ENCODE data around the gene BAHCC1. TPM values are rescaled to one million over a fixed set of nuclear protein-coding genes. Genes with fewer than 3 reads are reported as not detected.
A peak's percentile ranks its signal among the peaks of the same experiment; 100 is the strongest.

Gene BAHCC1
- total and polyA plus RNA-seq, 10 of the 15 experiments (the other 5 are each of a cell fraction or from before 2014, with no cell fraction given) = 0.03 to 0.14 (median 0.11) TPM; not detected in 6

DNA sequence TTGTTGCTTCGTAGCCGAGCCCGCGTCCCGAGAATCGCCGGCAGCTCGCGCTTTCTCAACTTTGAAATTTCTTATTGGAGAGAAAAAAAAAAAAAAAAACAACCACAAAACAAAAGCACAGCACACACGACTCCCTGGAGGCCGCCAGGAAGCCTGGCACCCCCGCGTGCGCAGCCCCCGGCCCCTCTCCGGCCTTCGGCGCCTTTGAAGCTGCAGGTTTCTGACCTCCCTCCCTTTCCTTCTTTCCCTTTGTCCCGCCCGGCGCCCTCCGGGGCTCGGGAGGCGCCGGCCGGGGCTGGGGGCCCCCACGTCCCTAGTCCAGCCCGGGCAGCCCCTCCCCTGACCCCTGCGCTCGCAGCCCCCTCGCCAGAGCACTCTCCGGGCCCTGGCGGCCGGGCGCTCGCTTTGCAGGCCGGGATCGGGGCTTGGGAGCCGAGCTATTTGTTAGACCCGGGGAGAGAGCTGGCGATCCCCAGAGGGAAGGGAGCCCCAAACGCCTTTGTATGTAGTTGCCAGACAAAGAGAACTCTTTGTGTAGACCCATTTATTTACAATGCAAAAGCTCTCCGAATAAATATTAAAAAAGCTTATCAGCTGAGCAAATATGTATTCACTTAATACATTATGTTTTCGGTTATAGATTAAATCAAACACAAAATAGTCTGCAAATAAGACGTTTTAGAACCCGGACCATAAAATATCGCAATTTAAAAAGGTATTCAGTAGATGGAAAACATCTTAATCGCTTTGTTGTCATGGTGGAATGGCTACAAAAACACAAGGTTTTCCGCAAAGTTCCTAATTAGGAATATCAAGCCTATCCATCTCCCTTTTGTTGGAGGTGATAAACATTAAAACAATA, 2.3 kb downstream of the BAHCC1 start:
- ATAC-seq (no peak), DNase-seq (ENCODE audit: low read depth, low spot score) (no peak), FAIRE-seq (no peak)
- WGBS (ENCODE audit: insufficient coverage, insufficient replicate concordance, low lambda C conversion rate, missing lambda C conversion rate) = 19% methylated on average over 34 of the region's 49 CpGs
- Histone ChIP-seq H3K36me3 (ENCODE audit: control insufficient read depth in 2 of 2, insufficient read depth in 2 of 2, low read length in 1 of 2) (no peaks in the 10 kb centered on the region), H3K9ac (ENCODE audit: control insufficient read depth, insufficient read depth, low read length) (no peak overlapping the region), H4K20me1 (ENCODE audit: control insufficient read depth, insufficient read depth) (no peaks in the 10 kb centered on the region), H3K4me2 (ENCODE audit: control insufficient read depth, insufficient read depth) (no peak overlapping the region), H3K79me2 (ENCODE audit: control insufficient read depth, insufficient read depth, low read length) (no peaks in the 10 kb centered on the region), H3K27ac (ENCODE audit: control insufficient read depth, insufficient read depth) (no peak overlapping the region), H3K4me1 (ENCODE audit: control insufficient read depth, insufficient read depth, low read length) (no peaks in the 10 kb centered on the region; the same call in 1 of the 2 replicates), H3K27me3 (replicated peaks in 1 of 2; ENCODE audit: control insufficient read depth in 2 of 2, insufficient read depth in 2 of 2, low read length in 1 of 2) (peaks cover 21 to 60% of the 10 kb centered on the region in 2 experiments), H2AFZ (ENCODE audit: control insufficient read depth, low read depth, low read length) (no peak overlapping the region), H3K9me3 (replicated peaks; ENCODE audit: control insufficient read depth, insufficient read depth, low read length) (no peaks in the 10 kb centered on the region; the same call in 2 of the 3 replicates), H3K4me3 (no peak overlapping the region)
- ChIA-PET POLR2A (no interaction called here), RAD21 (ENCODE audit: unreplicated experiment) (no interaction called here), CTCF (no interaction called here), SMC1A (ENCODE audit: uncharacterized antibody, unreplicated experiment) (no interaction called here)
- no TSS peak for BruUV-seq (replicated peaks)
- intact Hi-C loops (cut with micrococcal nuclease; ENCODE audit: unreplicated experiment) (loop anchor here (10.0 kb wide), 1 partner anchor 103 kb away; the partner anchor contains the start of gene SLC38A10), in situ Hi-C loops (cut with MboI) (no loop called here)
- TF ChIP-seq SUZ12 (IDR thresholded peaks at IDR 0.05; ENCODE audit: unreplicated experiment) = no peak
- 0 out of 2 replicates have a peak, but pooled peaks have one; percentile 30 for TF ChIP-seq EZH2 (IDR thresholded peaks at IDR 0.05; ENCODE audit: borderline replicate concordance, control insufficient read depth, low read depth, low read length)

DNA sequence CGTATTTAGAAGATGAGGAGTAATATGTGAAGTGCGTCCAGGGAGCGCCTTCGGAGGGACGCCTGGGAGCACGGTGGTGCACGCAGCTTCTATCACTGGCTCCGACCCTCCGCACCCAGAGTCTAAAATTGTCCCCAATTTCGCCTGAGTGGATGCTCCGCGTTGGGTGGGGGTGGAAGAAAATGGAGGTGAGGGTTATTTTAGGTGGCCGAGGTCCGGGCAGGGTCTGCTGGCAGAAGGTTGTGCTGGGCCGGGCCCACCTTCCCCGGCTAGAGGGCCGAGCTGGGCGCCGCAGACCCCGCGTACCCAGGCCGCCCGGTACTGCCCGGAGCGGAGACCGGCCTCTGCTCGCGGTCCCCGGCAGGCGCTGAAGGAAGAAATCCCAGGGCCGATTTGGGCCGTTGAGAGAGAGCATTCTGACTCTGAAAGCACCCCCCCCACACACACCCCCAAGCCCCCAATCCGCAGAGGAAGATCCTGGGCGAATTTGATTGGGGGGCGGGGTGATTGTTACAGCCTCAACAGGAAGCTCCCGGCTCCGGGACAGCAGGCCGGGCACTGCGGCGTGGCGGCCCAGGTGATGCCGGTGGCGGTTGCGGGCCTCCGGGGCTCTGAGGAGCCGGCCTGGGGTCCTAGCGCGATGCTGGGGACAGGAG, 3.0 kb downstream of the BAHCC1 start:
- no peak for ATAC-seq
- H3K27ac ChIP-seq (ENCODE audit: control insufficient read depth, insufficient read depth) = no peak overlapping the region
- no peak for FAIRE-seq
- H2AFZ ChIP-seq (ENCODE audit: control insufficient read depth, low read depth, low read length) = no peak overlapping the region
- intact Hi-C loops (cut with micrococcal nuclease; ENCODE audit: unreplicated experiment) = loop anchor here (10.0 kb wide), 1 partner anchor 104 kb away; the partner anchor contains the start of gene SLC38A10
- H3K9me3 ChIP-seq (replicated peaks; ENCODE audit: control insufficient read depth, insufficient read depth, low read length) = no peaks in the 10 kb centered on the region; the same call in 2 of the 3 replicates
- H3K9ac ChIP-seq (ENCODE audit: control insufficient read depth, insufficient read depth, low read length) = no peak overlapping the region
- no peaks in the 10 kb centered on the region for H3K36me3 ChIP-seq (ENCODE audit: control insufficient read depth in 2 of 2, insufficient read depth in 2 of 2, low read length in 1 of 2)
- H3K4me1 ChIP-seq (ENCODE audit: control insufficient read depth, insufficient read depth, low read length) = no peaks in the 10 kb centered on the region; the same call in 1 of the 2 replicates
- no peak overlapping the region for H3K4me2 ChIP-seq (ENCODE audit: control insufficient read depth, insufficient read depth)
- WGBS (ENCODE audit: insufficient coverage, insufficient replicate concordance, low lambda C conversion rate, missing lambda C conversion rate) = 17% methylated on average over 34 of the region's 48 CpGs
- TF ChIP-seq POU2F2 (IDR thresholded peaks at IDR 0.05; ENCODE audit: borderline replicate concordance, low read depth, low read length) (no peak), SPI1 (IDR thresholded peaks at IDR 0.05; ENCODE audit: borderline replicate concordance, insufficient read depth, low read depth, low read length) (no peak), SUZ12 (IDR thresholded peaks at IDR 0.05; ENCODE audit: unreplicated experiment) (peak; percentile 0)
- DNase-seq (ENCODE audit: low read depth, low spot score) = no peak
- CTCF ChIA-PET = no interaction called here
- H3K27me3 ChIP-seq (replicated peaks in 1 of 2; ENCODE audit: control insufficient read depth in 2 of 2, insufficient read depth in 2 of 2, low read length in 1 of 2) = peaks cover 21 to 60% of the 10 kb centered on the region in 2 experiments
- no peaks in the 10 kb centered on the region for H4K20me1 ChIP-seq (ENCODE audit: control insufficient read depth, insufficient read depth)
- POLR2A ChIA-PET = no interaction called here
- SMC1A ChIA-PET (ENCODE audit: uncharacterized antibody, unreplicated experiment) = no interaction called here
- no peaks in the 10 kb centered on the region for H3K79me2 ChIP-seq (ENCODE audit: control insufficient read depth, insufficient read depth, low read length)
- H3K4me3 ChIP-seq = no peak overlapping the region
- in situ Hi-C loops (cut with MboI) = no loop called here
- BruUV-seq (replicated peaks) = no TSS peak
- RAD21 ChIA-PET (ENCODE audit: unreplicated experiment) = no interaction called here
